Mesothelial cell of epicardium (in vitro differentiated cells): Measurements from ENCODE around the gene MAGI2. TPM values are rescaled to one million over a fixed set of nuclear protein-coding genes. Genes with fewer than 3 reads are reported as not detected.

ENCODE experiments used
- DNase-seq, 2 experiments: peaks; one replicate each; pipeline ENCODE4 v3.0.0; 2021; ENCODE audit warnings: low spot score in 2 of 2; ENCODE audit not compliant: unreplicated experiment in 2 of 2
- H3K27ac Mint-ChIP-seq: 2 replicates; pipeline ENCODE4 v1.8.0; 2021; ENCODE audit warnings: mixed read lengths
- H3K27me3 Mint-ChIP-seq: 2 replicates; pipeline ENCODE4 v1.8.0; 2021; ENCODE audit warnings: low read depth, mixed read lengths
- H3K36me3 Mint-ChIP-seq: 2 replicates; pipeline ENCODE4 v1.8.0; 2021; ENCODE audit warnings: mixed read lengths
- H3K4me1 Mint-ChIP-seq: 2 replicates; pipeline ENCODE4 v1.8.0; 2021; ENCODE audit warnings: mixed read lengths
- H3K4me3 Mint-ChIP-seq: 2 replicates; pipeline ENCODE4 v1.8.0; 2021; ENCODE audit warnings: mild to moderate bottlenecking, moderate library complexity, mixed read lengths
- H3K9me3 Mint-ChIP-seq: 2 replicates; pipeline ENCODE4 v1.8.0; 2021; ENCODE audit warnings: mixed read lengths
- CTCF ChIP-seq: fragments of 200-600 bp; sonication (generic); IDR thresholded peaks from one replicate; pipeline ENCODE4 v1.5.0; 2021; ENCODE audit warnings: antibody characterized with exemption; ENCODE audit not compliant: unreplicated experiment
- total RNA-seq: library from RNA; stranded (reverse); gene quantifications from 3 replicates; pipeline ENCODE4 v1.2.1, GENCODE V29; 2021

Gene MAGI2
- total RNA-seq, 1 donor from 2014 or later = 38.4 TPM

GRCh38 chr7:78703391-78703790 is 750.1 kb downstream of the MAGI2 start:
- TF ChIP-seq CTCF = no peak
- Mint-ChIP-seq H3K27me3 (no peaks in the 10 kb centered on the region), H3K36me3 (peaks cover 3% of the 10 kb centered on the region), H3K4me1 (peaks cover 4% of the 10 kb centered on the region), H3K4me3 (no peak overlapping the region), H3K9me3 (peaks cover 11% of the 10 kb centered on the region), H3K27ac (no peak overlapping the region)
- DNase-seq = no peak

- Mint-ChIP-seq H3K4me1 (peaks cover 4% of the 10 kb centered on the region), H3K36me3 (peaks cover 3% of the 10 kb centered on the region)
Measured at GRCh38 chr7:78702770-78703169, 750.7 kb downstream of the MAGI2 start.

GRCh38 chr7:78695826-78696225 is 757.6 kb downstream of the MAGI2 start:
- peaks cover 24% of the 10 kb centered on the region for H3K27me3 Mint-ChIP-seq
- no peak overlapping the region for H3K27ac Mint-ChIP-seq

More at GRCh38 chr7:78702770-78703169, 750.7 kb downstream of the MAGI2 start:
- Mint-ChIP-seq H3K27me3 (no peaks in the 10 kb centered on the region), H3K27ac (no peak overlapping the region), H3K4me3 (no peak overlapping the region), H3K9me3 (peaks cover 11% of the 10 kb centered on the region)
- no peak for DNase-seq
- TF ChIP-seq CTCF = no peak

GRCh38 chr7:78691584-78691983 is 761.9 kb downstream of the MAGI2 start:
- Mint-ChIP-seq H3K27me3 (peaks cover 23% of the 10 kb centered on the region), H3K4me3 (no peak overlapping the region), H3K4me1 (peaks cover 3% of the 10 kb centered on the region), H3K9me3 (no peaks in the 10 kb centered on the region), H3K36me3 (no peaks in the 10 kb centered on the region), H3K27ac (no peak overlapping the region)
- TF ChIP-seq CTCF = no peak
- DNase-seq = no peak

More at GRCh38 chr7:78695826-78696225, 757.6 kb downstream of the MAGI2 start:
- Mint-ChIP-seq H3K4me3 (no peak overlapping the region), H3K9me3 (no peaks in the 10 kb centered on the region), H3K4me1 (no peaks in the 10 kb centered on the region), H3K36me3 (no peaks in the 10 kb centered on the region)
- no peak for DNase-seq
- TF ChIP-seq CTCF = no peak

GRCh38 chr7:78690174-78690573 is 763.3 kb downstream of the MAGI2 start:
- no peak overlapping the region for H3K4me3 Mint-ChIP-seq
- no peaks in the 10 kb centered on the region for H3K36me3 Mint-ChIP-seq
- no peak for DNase-seq
- H3K4me1 Mint-ChIP-seq = peaks cover 3% of the 10 kb centered on the region
- no peak for TF ChIP-seq CTCF
- H3K27me3 Mint-ChIP-seq = peaks cover 23% of the 10 kb centered on the region
- no peaks in the 10 kb centered on the region for H3K9me3 Mint-ChIP-seq
- H3K27ac Mint-ChIP-seq = no peak overlapping the region

- Mint-ChIP-seq H3K4me1 (peaks cover 3% of the 10 kb centered on the region), H3K27me3 (peaks cover 15% of the 10 kb centered on the region), H3K4me3 (no peak overlapping the region), H3K27ac (no peak overlapping the region), H3K9me3 (no peaks in the 10 kb centered on the region), H3K36me3 (no peaks in the 10 kb centered on the region)
- DNase-seq = no peak
- no peak for TF ChIP-seq CTCF
Measured at GRCh38 chr7:78688376-78688775, 765.1 kb downstream of the MAGI2 start.
